Ectodermal cell (in vitro differentiated cells): Measurements from ENCODE around the gene POC1A. TPM values are rescaled to one million over a fixed set of nuclear protein-coding genes. Genes with fewer than 3 reads are reported as not detected.

Source experiments
- H3K27ac ChIP-seq: 2 replicates; pipeline ENCODE4 v1.7.0; 2013; ENCODE audit warnings: mild to moderate bottlenecking, low read depth, low read length; ENCODE audit not compliant: insufficient read depth, poor library complexity, severe bottlenecking
- H3K27me3 ChIP-seq: 2 replicates; pipeline ENCODE4 v1.7.0; 2013; ENCODE audit warnings: mild to moderate bottlenecking, low read length; ENCODE audit not compliant: insufficient read depth, control insufficient read depth, poor library complexity, severe bottlenecking
- H3K36me3 ChIP-seq: one replicate; pipeline ENCODE4 v1.7.0; 2013; ENCODE audit warnings: low read length; ENCODE audit not compliant: control insufficient read depth, insufficient read depth
- H3K4me1 ChIP-seq: one replicate; pipeline ENCODE4 v1.7.0; 2013; ENCODE audit warnings: low read length; ENCODE audit not compliant: control insufficient read depth, insufficient read depth
- H3K4me3 ChIP-seq: 2 replicates; pipeline ENCODE4 v1.7.0; 2013; ENCODE audit warnings: low read depth, low read length, control low read depth; ENCODE audit not compliant: insufficient read depth
- H3K9me3 ChIP-seq: 2 replicates; pipeline ENCODE4 v1.7.0; 2013; ENCODE audit warnings: mild to moderate bottlenecking, low read length, moderate library complexity; ENCODE audit not compliant: control insufficient read depth
- WGBS, 2 experiments: methylation state at CpG; one replicate each; pipeline ENCODE4 v1.1.7; 2013; ENCODE audit warnings: missing lambda C conversion rate in 2 of 2; 5-methylcytosine and 5-hydroxymethylcytosine counted together
- polyA plus RNA-seq, 4 experiments: library from polyadenylated mRNA; stranded (reverse); fragments of 50-300 nt; gene quantifications; one replicate each; pipeline ENCODE4 v1.2.3, GENCODE V29; 2013

POC1A gene
- polyA plus RNA-seq (2013, experiment 1 of 4), result 26.8 TPM
- polyA plus RNA-seq (2013, experiment 2 of 4), result 26.3 TPM
- polyA plus RNA-seq (2013, experiment 3 of 4), result 18.5 TPM
- polyA plus RNA-seq (2013, experiment 4 of 4), result 21.4 TPM

DNA sequence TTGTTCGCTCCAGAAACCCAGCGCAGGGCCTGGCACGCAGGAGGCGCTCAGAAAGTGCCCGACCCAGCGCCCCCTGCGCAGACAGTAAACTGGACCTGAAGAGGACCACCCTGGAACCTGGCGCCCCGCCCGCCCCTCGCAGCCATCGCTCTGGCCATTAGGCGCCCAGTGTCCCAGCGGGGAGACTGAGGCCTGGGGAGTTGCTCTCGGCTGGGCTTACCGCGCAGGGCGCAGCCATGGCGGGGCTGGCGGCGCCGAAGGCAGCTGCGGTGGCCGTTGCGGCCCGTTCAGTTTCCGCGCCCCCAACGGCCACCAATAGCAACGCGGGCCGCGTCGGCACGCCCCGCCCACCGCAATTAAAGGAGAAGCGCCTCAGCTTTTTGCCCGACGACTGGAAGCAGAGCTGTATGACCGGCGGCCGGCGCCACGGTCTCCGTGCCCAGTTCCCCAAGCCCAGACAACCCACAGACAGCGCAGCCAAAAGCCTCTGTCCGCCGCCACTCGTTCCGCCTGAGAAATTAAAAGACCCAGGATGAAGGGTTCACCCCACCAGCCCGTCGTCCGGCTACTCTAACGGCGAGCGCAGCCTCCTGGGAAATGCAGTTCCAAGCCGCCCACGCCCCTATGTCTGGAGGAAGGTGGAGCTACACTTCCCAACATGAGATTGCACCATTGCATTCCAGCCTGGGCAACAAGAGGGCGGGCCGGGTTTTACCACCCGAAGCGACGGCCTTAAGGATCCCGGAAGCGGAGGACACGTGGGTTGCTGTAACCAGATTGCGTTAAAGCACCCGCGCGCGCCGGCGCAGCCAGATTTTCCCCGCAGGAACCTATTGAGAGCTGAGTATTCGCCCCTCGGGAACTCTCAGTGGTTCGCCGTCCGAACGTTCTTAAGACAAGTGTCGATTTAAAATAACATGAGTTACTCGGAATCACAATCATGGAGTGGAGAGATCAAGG, at the start of gene POC1A:
Gene POC1A (minus strand): TSS at position 289 of the 960 bp plus-strand sequence. CDS start 51 bp downstream, at position 238.
- H3K4me3 ChIP-seq, result peak within 1 kb of the TSS; percentile 95
- 1% methylated on average over 83 of the region's 83 CpGs for WGBS, 2 experiments
- peaks cover under 1% of the 10 kb centered on the region for H3K36me3 ChIP-seq

DNA sequence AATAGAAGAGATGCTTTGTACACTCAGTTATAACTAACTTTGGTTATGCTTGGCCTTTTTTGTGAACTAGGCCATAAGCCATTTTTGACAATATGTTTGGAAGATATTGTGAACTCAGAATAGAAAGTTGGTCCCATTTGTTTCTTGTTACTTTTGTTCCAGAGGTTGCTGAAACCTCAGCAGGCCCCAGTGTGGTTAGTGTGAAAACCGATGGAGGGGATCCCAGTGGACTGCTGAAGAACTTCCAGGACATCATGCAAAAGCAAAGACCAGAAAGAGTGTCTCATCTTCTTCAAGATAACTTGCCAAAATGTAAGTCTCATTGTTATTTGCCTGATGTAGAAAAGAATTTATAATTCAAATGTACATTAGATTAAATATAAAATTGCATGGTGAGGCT, 49.5 kb upstream of the POC1A start:
- Histone ChIP-seq H3K36me3 (peaks cover 70% of the 10 kb centered on the region), H3K4me1 (peaks cover 8% of the 10 kb centered on the region), H3K4me3 (no peak overlapping the region), H3K27me3 (no peaks in the 10 kb centered on the region), H3K9me3 (no peaks in the 10 kb centered on the region), H3K27ac (no peak overlapping the region)
- WGBS, 2 experiments, result 95 to 100% methylated on average over 1 of the region's 1 CpG

More for the DNA sequence above, at the start of gene POC1A:
- Histone ChIP-seq H3K9me3 (no peaks in the 10 kb centered on the region), H3K27me3 (no peaks in the 10 kb centered on the region), H3K27ac (peak within 1 kb of the TSS; percentile 72), H3K4me1 (peaks cover 9% of the 10 kb centered on the region)

DNA sequence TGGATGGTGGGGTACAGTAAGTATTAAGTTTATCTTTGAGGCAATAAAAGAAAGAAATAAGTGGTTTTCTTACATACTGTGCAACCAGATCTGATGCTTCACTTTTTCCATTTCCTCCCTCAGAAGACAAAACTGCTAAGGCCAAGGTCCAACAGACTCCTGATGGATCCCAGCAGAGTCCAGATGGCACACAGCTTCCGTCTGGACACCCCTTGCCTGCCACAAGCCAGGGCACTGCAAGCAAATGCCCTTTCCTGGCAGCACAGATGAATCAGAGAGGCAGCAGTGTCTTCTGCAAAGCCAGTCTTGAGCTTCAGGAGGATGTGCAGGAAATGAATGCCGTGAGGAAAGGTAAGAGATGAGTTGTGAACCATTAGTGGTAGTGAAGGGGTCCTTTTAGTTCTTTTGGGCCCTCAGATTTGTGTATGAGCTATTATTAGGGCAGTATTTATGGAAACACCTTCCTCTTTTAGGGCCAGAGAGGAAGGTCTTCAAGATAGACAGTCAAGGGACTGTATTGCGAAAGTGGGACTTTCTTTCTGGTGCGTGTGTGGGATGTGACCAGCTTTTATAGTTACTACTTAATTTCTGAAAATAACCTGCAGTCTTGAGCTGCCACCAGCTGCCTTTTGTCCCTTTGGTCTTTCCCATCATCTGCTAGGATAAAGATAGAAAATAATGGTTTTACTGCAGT, 48.3 kb upstream of the POC1A start:
- Histone ChIP-seq H3K36me3 (peaks cover 58% of the 10 kb centered on the region), H3K9me3 (no peaks in the 10 kb centered on the region), H3K4me1 (peaks cover 10% of the 10 kb centered on the region), H3K4me3 (no peak overlapping the region), H3K27ac (no peak overlapping the region), H3K27me3 (no peaks in the 10 kb centered on the region)
- WGBS, 2 experiments, result 97 to 98% methylated on average over 4 of the region's 4 CpGs

DNA sequence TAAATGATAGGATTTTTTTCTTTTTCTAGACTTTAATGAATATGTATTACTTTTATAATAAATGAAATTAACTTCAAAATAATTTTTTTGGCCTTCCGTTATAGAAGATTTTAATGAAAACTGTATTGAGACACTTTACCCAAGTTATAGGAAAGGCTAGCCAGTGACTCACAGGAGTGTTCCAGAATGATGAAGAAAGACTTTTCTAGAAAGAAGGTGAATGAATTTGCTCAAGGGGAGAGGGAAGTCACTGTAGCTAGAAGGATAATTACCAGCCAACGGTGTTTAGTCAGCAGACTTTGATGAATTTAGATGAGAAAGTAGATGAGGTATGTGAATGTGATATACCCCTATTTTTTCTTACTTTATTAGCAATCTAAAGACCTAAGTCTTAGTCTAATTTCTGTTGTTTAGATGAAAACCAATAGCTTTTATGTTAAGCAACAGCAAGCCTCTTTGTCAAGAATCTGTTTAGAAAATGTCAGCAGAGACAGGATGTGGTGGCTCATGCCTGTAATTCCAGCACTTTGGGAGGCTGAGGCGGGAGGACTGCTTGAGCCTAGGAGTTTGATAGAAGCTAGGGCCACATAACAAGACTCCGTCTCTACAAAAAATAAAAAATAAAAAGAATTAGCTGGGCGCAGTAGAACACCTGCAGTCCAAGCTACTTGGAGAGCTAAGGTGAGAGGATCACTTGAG, 46.9 kb upstream of the POC1A start:
- Histone ChIP-seq H3K36me3 (peaks cover 49% of the 10 kb centered on the region), H3K9me3 (no peaks in the 10 kb centered on the region), H3K27me3 (no peaks in the 10 kb centered on the region), H3K4me1 (peaks cover 17% of the 10 kb centered on the region), H3K27ac (no peak overlapping the region), H3K4me3 (no peak overlapping the region)
- 90 to 95% methylated on average over 4 to 5 of the region's 5 CpGs for WGBS, 2 experiments

DNA sequence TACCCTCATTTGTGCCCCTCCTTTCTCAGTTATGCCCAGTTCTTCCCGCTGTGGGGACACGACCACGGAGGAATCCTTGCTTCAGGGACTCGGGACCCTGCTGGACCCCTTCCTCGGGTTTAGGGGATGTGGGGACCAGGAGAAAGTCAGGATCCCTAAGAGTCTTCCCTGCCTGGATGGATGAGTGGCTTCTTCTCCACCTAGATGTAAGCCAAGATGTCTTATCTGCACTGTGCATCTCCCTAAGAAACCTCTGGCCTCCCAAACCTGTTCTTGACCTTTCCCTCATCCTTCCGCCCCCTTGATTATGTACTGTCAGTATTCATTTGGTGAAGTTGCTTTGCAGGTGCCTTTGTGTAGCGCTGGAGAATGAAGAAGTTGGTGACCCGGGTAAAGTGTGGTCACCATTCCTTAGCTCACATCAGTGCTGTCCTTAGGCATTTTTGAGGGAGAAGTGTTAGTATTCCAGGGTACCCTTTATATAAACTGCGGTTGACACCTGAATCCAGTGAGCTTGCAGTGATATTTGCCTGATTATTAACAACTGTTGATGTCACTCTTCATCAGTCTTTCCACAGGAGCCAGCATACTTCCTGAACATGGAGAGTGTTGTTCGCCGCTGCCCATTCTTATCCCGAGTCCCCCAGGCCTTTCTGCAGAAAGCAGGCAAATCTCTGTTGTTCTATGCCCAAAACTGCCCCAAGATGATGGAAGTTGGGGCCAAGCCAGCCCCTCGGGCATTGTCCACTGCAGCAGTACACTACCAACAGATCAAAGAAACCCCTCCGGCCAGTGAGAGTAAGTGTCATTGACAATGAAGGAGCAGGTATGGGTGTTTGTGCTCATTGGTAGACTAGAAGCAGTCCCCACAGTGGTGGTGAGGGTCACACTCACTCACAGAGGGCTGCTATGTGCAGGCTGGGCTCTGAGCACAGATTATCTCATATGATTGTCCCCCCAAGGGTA, 44.7 kb upstream of the POC1A start:
- WGBS, 2 experiments, result 61 to 62% methylated on average over 14 of the region's 14 CpGs
- H3K4me3 ChIP-seq, result peak overlapping the region; percentile 92
- H3K27me3 ChIP-seq, result no peaks in the 10 kb centered on the region
- no peaks in the 10 kb centered on the region for H3K9me3 ChIP-seq
- H3K4me1 ChIP-seq, result peaks cover 17% of the 10 kb centered on the region
- H3K36me3 ChIP-seq, result peaks cover 27% of the 10 kb centered on the region
- H3K27ac ChIP-seq, result no peak overlapping the region

DNA sequence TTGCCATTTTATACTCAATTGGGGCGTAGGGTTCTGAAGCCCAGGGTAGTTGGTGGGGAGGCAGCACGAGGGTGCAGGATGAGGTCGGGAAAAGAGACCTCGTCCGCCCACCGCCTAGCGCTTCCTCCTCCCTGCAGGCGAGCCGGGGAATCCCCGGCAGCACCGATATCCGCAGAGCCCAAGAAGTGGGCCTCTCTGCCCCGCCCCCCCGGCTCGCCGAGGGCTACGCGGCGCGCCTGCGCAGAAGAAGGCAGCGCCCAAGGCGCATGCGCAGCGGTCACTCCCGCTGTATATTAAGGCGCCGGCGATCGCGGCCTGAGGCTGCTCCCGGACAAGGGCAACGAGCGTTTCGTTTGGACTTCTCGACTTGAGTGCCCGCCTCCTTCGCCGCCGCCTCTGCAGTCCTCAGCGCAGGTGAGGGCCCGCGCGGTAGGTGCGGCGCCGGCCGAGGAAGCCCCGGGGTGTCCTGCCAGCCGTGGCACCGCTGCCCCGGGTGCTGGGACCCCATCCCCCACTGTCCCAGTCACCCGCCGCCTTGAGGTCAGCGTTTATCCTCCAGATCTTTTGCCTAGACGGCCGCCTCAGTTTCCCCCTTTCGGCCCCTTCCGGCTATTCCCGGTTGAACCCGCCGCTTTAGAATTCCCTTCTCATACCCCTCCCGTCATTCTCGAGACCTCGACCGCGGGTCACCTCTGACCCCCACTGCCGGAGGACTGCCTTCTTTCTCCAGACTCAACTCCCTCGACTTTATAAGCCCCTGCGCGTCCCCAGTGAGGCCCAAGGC, 43.8 kb upstream of the POC1A start, which contains the start of gene ALAS1:
Gene ALAS1 (plus strand): TSS at position 319 of the 784 bp plus-strand sequence. CDS start 1,082 bp downstream, outside the sequence.
- Histone ChIP-seq H3K27ac (no peak within 1 kb of the TSS), H3K4me1 (peaks cover 17% of the 10 kb centered on the region), H3K9me3 (no peaks in the 10 kb centered on the region), H3K27me3 (no peaks in the 10 kb centered on the region), H3K36me3 (peaks cover 19% of the 10 kb centered on the region), H3K4me3 (peak within 1 kb of the TSS; percentile 92)
- 1% methylated on average over 71 of the region's 71 CpGs for whole genome bisulfite sequencing, 2 experiments

DNA sequence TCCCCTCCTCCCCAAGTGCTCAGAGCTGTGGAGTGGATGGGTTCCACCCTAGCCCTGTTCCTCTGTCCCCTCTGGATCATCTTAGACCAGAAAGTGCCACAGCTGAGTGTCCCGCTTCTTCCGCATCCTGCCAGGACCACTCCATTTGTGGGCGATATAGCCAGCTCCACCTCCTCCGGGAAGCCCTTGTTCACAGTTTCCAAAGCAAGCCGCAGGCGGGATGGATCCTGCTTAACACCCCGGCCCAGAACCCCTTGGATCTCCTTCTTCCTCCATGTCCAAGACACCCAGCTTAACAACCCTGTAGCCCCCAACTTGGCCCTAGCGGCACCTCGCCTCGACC, 43.2 kb upstream of the POC1A start:
- Histone ChIP-seq H3K27me3 (no peaks in the 10 kb centered on the region), H3K36me3 (peaks cover 13% of the 10 kb centered on the region), H3K27ac (no peak overlapping the region), H3K4me3 (peak overlapping the region; percentile 92), H3K9me3 (no peaks in the 10 kb centered on the region), H3K4me1 (peaks cover 17% of the 10 kb centered on the region)
- 62 to 69% methylated on average over 10 of the region's 10 CpGs for WGBS, 2 experiments

DNA sequence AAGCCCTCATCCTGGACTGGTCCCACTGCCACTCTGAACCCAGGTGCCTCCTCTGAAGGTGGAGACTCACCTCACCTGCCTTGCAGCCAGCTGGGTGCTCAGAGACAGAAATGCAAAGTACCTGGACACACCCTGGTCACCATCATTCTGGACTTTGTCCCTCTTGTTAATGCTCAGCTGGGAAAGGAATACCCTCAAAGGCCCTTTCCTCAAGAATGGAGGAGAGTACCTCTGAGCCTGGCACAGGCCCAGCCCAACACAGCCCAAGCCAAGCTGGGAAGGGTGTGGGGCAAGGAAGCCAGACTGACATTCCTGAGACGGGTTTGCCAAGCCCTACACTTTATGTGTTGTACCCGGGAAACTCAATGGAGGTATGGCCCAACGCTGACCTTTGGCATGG, 42.8 kb upstream of the POC1A start:
- Histone ChIP-seq H3K4me1 (peaks cover 17% of the 10 kb centered on the region), H3K27me3 (no peaks in the 10 kb centered on the region), H3K9me3 (no peaks in the 10 kb centered on the region), H3K27ac (no peak overlapping the region), H3K36me3 (peaks cover 9% of the 10 kb centered on the region), H3K4me3 (no peak overlapping the region)
- WGBS, 2 experiments, result 87 to 92% methylated on average over 3 of the region's 3 CpGs
